HepG2 (cell line): ENCODE measurements around the gene ZNF595. TPM values are rescaled to one million over a fixed set of nuclear protein-coding genes. Genes with fewer than 3 reads are reported as not detected.

Experiments
- ATAC-seq: fragments of 200-7000 bp; cut with Tn5 transposase; 3 replicates; pipeline ENCODE4 v1.9.1; 2020; ENCODE audit warnings: mild to moderate bottlenecking, moderate library complexity
- BruUV-seq: library from RNA; stranded (reverse); fragments of 400-500 nt; replicated peaks from 2 replicates; lab custom pipeline; 2021; lab: Mats Ljungman, UMichigan
- CTCF ChIA-PET: fragments of 300-600 bp; formaldehyde crosslinking; extraction: SDS; loops from one replicate; lab custom pipeline; 2021; ENCODE audit warnings: low total read pairs, inconsistent platforms, low intra/inter-chr PET ratio; lab: Yijun Ruan, JAX
- POLR2A ChIA-PET: fragments of 350-600 bp; sonication (Branson Sonifier 250); formaldehyde crosslinking; loops from one replicate; lab custom pipeline; 2020; ENCODE audit warnings: antibody characterized with exemption, inconsistent platforms; lab: Yijun Ruan, JAX
- DNase-seq: peaks from one replicate; pipeline ENCODE4 v3.0.0-alpha.2; 2015; ENCODE audit warnings: low spot score
- FAIRE-seq: peaks from 3 replicates; lab custom pipeline; 2011; peaks lifted over from hg19 to GRCh38; lab: Jason Lieb, UNC
- H2AFZ ChIP-seq: one replicate; pipeline ENCODE4 v1.6.1; 2011; ENCODE audit warnings: low read length, inconsistent platforms
- H3K27ac ChIP-seq: fragments of 300-600 bp; 3 replicates; pipeline ENCODE4 v1.8.0; 2011; ENCODE audit warnings: mixed run types, mild to moderate bottlenecking, mixed read lengths, low read length, inconsistent platforms; ENCODE audit not compliant: insufficient read depth; ENCODE audit errors: extremely low read length
- H3K27me3 ChIP-seq, 2 experiments: fragments of 200-600 bp in 1 of 2; 2 replicates in 1 of 2; 3 replicates in 1 of 2; pipeline versions ENCODE4 v1.6.0 to v1.8.0; 2011; ENCODE audit warnings: low read length in 2 of 2, mild to moderate bottlenecking in 2 of 2, moderate library complexity in 2 of 2, inconsistent platforms in 1 of 2; ENCODE audit not compliant: insufficient read depth in 2 of 2, control insufficient read depth in 1 of 2
- H3K36me3 ChIP-seq, 2 experiments: fragments of 200-600 bp in 1 of 2; replicated peaks in 1 of 2; 2 replicates in 1 of 2; 3 replicates in 1 of 2; pipeline versions ENCODE4 v1.5.1 to v1.8.0; 2011; ENCODE audit warnings: low read length in 2 of 2, inconsistent platforms in 1 of 2; ENCODE audit not compliant: insufficient read depth in 2 of 2, control insufficient read depth in 1 of 2
- H3K4me1 ChIP-seq: 2 replicates; pipeline ENCODE4 v1.5.1; 2012; ENCODE audit warnings: low read length, inconsistent platforms; ENCODE audit not compliant: insufficient read depth
- H3K4me2 ChIP-seq: 2 replicates; pipeline ENCODE4 v1.6.0; 2011; ENCODE audit warnings: low read depth, low read length, inconsistent platforms
- H3K4me3 ChIP-seq, 3 experiments: fragments of 200-600 bp in 1 of 3; sonication (generic), shearing (Covaris generic) in 1 of 3; replicated peaks in 1 of 3; 2 replicates each; pipeline ENCODE4 v1.5.1; 2011 to 2016; ENCODE audit warnings: low read length in 3 of 3, inconsistent platforms in 2 of 3, low read depth in 2 of 3, mild to moderate bottlenecking in 2 of 3, control low read depth in 1 of 3, mixed read lengths in 1 of 3; ENCODE audit not compliant: insufficient read depth in 1 of 3
- H3K79me2 ChIP-seq: one replicate; pipeline ENCODE4 v1.6.1; 2011; ENCODE audit warnings: low read length, inconsistent platforms; ENCODE audit not compliant: insufficient read depth
- H3K9ac ChIP-seq: 2 replicates; pipeline ENCODE4 v1.6.0; 2011; ENCODE audit warnings: mild to moderate bottlenecking, low read depth, low read length, inconsistent platforms; ENCODE audit not compliant: insufficient read depth
- H3K9me3 ChIP-seq: 2 replicates; pipeline ENCODE4 v1.5.1; 2012; ENCODE audit warnings: mild to moderate bottlenecking, low read length
- H4K20me1 ChIP-seq: 2 replicates; pipeline ENCODE4 v1.6.0; 2011; ENCODE audit warnings: inconsistent platforms, mild to moderate bottlenecking, low read length, moderate library complexity; ENCODE audit not compliant: insufficient read depth
- FOSL2 ChIP-seq: sonication (generic); formaldehyde crosslinking; IDR thresholded peaks from 2 replicates; pipeline ENCODE4 v1.4.0; 2020; ENCODE audit warnings: missing genetic modification reagents
- FOXK1 ChIP-seq: sonication (generic); formaldehyde crosslinking; IDR thresholded peaks from 2 replicates; pipeline ENCODE4 v1.4.0; 2020; ENCODE audit warnings: low read depth, missing genetic modification reagents, borderline replicate concordance
- JARID2 ChIP-seq: sonication (generic); formaldehyde crosslinking; IDR thresholded peaks from 2 replicates; pipeline ENCODE4 v1.8.1; 2023; ENCODE audit warnings: missing genetic modification reagents, inconsistent platforms; ENCODE audit not compliant: insufficient replicate concordance
- PHF20 ChIP-seq: sonication (generic); formaldehyde crosslinking; IDR thresholded peaks from 2 replicates; pipeline ENCODE4 v1.5.0; 2020; ENCODE audit warnings: mild to moderate bottlenecking, missing genetic modification reagents
- RNF2 ChIP-seq: fragments of 450-650 bp; conservative IDR thresholded peaks from 2 replicates; pipeline ENCODE4 v1.6.1; 2016; ENCODE audit warnings: low read depth
- SRSF1 ChIP-seq: fragments of 200-400 bp; formaldehyde crosslinking; optimal IDR thresholded peaks from 2 replicates; pipeline ENCODE3; 2017; ENCODE audit warnings: mild to moderate bottlenecking, low read depth, low read length, moderate library complexity
- ZNF354B ChIP-seq: sonication (generic); formaldehyde crosslinking; IDR thresholded peaks from 2 replicates; pipeline ENCODE4 v1.8.0; 2022; ENCODE audit warnings: mild to moderate bottlenecking, missing genetic modification reagents
- ZNF556 ChIP-seq: sonication (generic); formaldehyde crosslinking; IDR thresholded peaks from 2 replicates; pipeline ENCODE4 v1.4.0; 2020; ENCODE audit warnings: mild to moderate bottlenecking, missing genetic modification reagents, borderline replicate concordance
- ZNF597 ChIP-seq: sonication (generic); formaldehyde crosslinking; IDR thresholded peaks from 2 replicates; pipeline ENCODE4 v1.5.0; 2020; ENCODE audit warnings: missing genetic modification reagents
- WGBS: methylation state at CpG from one replicate; pipeline ENCODE4 v1.1.6; 2017; ENCODE audit warnings: low lambda C conversion rate; 5-methylcytosine and 5-hydroxymethylcytosine counted together
- in situ Hi-C: cut with HindIII; loops from 2 replicates; pipeline ENCODE4 v1.10.0; 2017; ENCODE audit warnings: low pct_unique_long_range_greater_than_20kb; ENCODE audit not compliant: extremely low pct_ligation_motif_present
- intact Hi-C: fragments of 100-400 bp; cut with micrococcal nuclease; formaldehyde crosslinking; loops from one replicate; pipeline ENCODE4 v1.10.0; 2022; ENCODE audit not compliant: unreplicated experiment
- polyA plus RNA-seq, 8 experiments: library from polyadenylated mRNA; depleted of rRNA in 3 of 8; stranded (reverse) in 7 of 8; unstranded in 1 of 8; fragments of >200 nt; fragmentation: Illumina TruSeq in 4 of 8; extraction: Trizol in 4 of 8; gene quantifications; 2 replicates each; pipeline versions ENCODE4 v1.2.1 to v1.2.3, GENCODE V29; 2011 to 2016; ENCODE audit warnings: low read depth in 4 of 8, missing spikeins in 1 of 8, mixed read lengths in 1 of 8; ENCODE audit not compliant: insufficient read depth in 1 of 8
- total RNA-seq, 5 experiments: library from RNA; depleted of rRNA; stranded (reverse); fragments of >200 nt; fragmentation: Illumina TruSeq; extraction: Trizol; gene quantifications; 2 replicates each; pipeline ENCODE4 v1.2.3, GENCODE V29; 2016; ENCODE audit warnings: low read depth in 1 of 5
- TF ChIP-seq, protein P1 (sequence below): sonication (generic); formaldehyde crosslinking; IDR thresholded peaks from 2 replicates; pipeline ENCODE4 v1.4.0; 2020; ENCODE audit warnings: mild to moderate bottlenecking, missing genetic modification reagents
- TF ChIP-seq, protein P2 (sequence below): IDR thresholded peaks from 2 replicates; pipeline ENCODE4 v1.6.1; 2012; ENCODE audit warnings: low read length, improper control_type of control experiment

The ZNF595 gene
- total and polyA plus RNA-seq, 2 of the 13 experiments (the other 11 are each of a cell fraction or from before 2014, with no cell fraction given), result 0.09 TPM; not detected in 1

DNA sequence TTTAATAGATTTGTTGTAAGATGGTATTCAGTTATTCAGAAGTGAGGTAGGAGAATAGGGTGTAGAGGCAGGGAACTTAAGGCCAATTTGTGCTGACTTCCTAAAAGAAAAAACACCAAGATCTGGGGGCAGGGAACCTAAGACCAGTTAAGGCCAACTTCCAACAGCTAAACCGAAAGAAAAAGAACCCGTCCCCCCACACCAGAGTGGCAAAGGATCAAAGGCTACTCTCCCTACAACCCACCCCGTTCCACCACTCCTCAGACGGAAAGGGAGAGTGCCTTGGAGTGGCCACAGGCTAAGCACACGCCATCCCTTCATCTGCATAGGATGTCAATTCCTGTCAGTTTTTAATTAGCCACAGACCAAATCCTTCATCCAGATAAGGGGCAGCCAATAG, 67.5 kb downstream of the ZNF595 start:
- H3K4me3 ChIP-seq, result no peak overlapping the region
- WGBS, result 10% methylated on average over 3 of the region's 5 CpGs
- no peaks in the 10 kb centered on the region for H4K20me1 ChIP-seq
- no peaks in the 10 kb centered on the region for H3K36me3 ChIP-seq
- BruUV-seq, result no TSS peak
- CTCF ChIA-PET, result no interaction called here
- FAIRE-seq (no peak), DNase-seq (no peak), ATAC-seq (no peak)
- H3K9me3 ChIP-seq, result peaks cover 94% of the 10 kb centered on the region
- no peaks in the 10 kb centered on the region for H3K4me1 ChIP-seq
- POLR2A ChIA-PET, result no interaction called here
- no peak overlapping the region for H3K27ac ChIP-seq
- no peaks in the 10 kb centered on the region for H3K27me3 ChIP-seq
- no peaks in the 10 kb centered on the region for H3K79me2 ChIP-seq
- intact Hi-C loops, result no loop called here
- in situ Hi-C loops, result no loop called here
- H3K4me2 ChIP-seq, result no peak overlapping the region
- H3K9ac ChIP-seq, result no peak overlapping the region
- H2AFZ ChIP-seq, result no peak overlapping the region
- TF ChIP-seq RNF2 (no peak), ZNF597 (CRISPR knock-in tag) (no peak), FOSL2 (CRISPR knock-in tag) (no peak), ZNF354B (CRISPR knock-in tag) (no peak)
- TF ChIP-seq, protein P1, sequence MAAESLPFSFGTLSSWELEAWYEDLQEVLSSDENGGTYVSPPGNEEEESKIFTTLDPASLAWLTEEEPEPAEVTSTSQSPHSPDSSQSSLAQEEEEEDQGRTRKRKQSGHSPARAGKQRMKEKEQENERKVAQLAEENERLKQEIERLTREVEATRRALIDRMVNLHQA (CRISPR knock-in tag), result no peak

DNA sequence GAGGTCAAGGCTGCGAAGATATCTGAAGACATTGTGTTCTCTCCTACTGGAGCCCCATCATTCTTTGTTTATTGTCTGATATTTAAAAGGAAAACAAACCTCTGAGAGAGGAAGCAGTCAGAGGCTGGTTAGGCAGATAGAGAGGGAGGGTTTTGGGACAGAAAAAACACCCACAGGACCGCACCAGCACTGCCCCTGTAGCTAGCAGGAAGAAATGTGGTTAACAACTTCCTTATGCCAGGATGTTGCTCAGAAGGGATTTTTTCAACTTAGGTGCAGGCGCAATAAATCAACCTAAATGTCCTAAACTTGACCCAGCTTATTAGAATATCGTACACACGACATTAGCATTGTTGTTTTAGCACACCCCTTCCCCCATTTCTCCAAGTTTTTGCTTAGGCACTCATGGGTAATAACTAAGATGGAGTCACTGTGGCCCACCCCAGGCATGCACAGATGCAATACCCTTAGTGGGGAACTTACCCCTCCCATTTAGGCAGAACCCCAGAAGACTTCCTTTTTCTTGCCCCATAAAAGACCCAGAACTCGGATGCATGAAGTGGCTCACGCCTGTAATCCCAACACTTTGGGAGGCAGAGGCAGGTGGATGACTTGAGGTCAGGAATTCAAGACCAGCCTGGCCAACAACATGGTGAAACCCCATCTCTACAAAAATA, 68.4 kb downstream of the ZNF595 start:
- Histone ChIP-seq H3K4me1 (no peaks in the 10 kb centered on the region), H3K4me2 (no peak overlapping the region), H2AFZ (no peak overlapping the region), H4K20me1 (no peaks in the 10 kb centered on the region), H3K27me3 (no peaks in the 10 kb centered on the region), H3K4me3 (no peak overlapping the region), H3K79me2 (no peaks in the 10 kb centered on the region), H3K9ac (no peak overlapping the region), H3K27ac (no peak overlapping the region), H3K36me3 (no peaks in the 10 kb centered on the region), H3K9me3 (peaks cover 95% of the 10 kb centered on the region)
- 6% methylated on average over 7 of the region's 7 CpGs for WGBS
- no TSS peak for BruUV-seq
- DNase-seq (no peak), FAIRE-seq (no peak), ATAC-seq (no peak)
- POLR2A ChIA-PET, result no interaction called here
- intact Hi-C loops (no loop called here), in situ Hi-C loops (no loop called here)
- CTCF ChIA-PET, result no interaction called here
- TF ChIP-seq SRSF1 (no peak), FOXK1 (CRISPR knock-in tag) (no peak), ZNF556 (CRISPR knock-in tag) (no peak), JARID2 (CRISPR knock-in tag) (no peak), PHF20 (no peak)
- TF ChIP-seq, protein P2, sequence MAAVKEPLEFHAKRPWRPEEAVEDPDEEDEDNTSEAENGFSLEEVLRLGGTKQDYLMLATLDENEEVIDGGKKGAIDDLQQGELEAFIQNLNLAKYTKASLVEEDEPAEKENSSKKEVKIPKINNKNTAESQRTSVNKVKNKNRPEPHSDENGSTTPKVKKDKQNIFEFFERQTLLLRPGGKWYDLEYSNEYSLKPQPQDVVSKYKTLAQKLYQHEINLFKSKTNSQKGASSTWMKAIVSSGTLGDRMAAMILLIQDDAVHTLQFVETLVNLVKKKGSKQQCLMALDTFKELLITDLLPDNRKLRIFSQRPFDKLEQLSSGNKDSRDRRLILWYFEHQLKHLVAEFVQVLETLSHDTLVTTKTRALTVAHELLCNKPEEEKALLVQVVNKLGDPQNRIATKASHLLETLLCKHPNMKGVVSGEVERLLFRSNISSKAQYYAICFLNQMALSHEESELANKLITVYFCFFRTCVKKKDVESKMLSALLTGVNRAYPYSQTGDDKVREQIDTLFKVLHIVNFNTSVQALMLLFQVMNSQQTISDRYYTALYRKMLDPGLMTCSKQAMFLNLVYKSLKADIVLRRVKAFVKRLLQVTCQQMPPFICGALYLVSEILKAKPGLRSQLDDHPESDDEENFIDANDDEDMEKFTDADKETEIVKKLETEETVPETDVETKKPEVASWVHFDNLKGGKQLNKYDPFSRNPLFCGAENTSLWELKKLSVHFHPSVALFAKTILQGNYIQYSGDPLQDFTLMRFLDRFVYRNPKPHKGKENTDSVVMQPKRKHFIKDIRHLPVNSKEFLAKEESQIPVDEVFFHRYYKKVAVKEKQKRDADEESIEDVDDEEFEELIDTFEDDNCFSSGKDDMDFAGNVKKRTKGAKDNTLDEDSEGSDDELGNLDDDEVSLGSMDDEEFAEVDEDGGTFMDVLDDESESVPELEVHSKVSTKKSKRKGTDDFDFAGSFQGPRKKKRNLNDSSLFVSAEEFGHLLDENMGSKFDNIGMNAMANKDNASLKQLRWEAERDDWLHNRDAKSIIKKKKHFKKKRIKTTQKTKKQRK, result no peak
